ENCODE measurements around the gene OTOG.

The OTOG gene

GRCh38 chr11:17541330-17541885 is 5.7 kb upstream of the OTOG start:
- Histone ChIP-seq H3K27ac (ENCODE audit: low read length) (no peak overlapping the region), H4K20me1 (ENCODE audit: insufficient read depth, low read length) (no peaks in the 10 kb centered on the region), H2AFZ (ENCODE audit: low read depth, low read length) (no peak overlapping the region), H3K4me3 (ENCODE audit: low read depth in 1 of 2, low read length in 2 of 2) (no peak overlapping the region), H3K9ac (ENCODE audit: low read depth, low read length) (no peak overlapping the region), H3K36me3 (ENCODE audit: insufficient read depth, low read length) (no peaks in the 10 kb centered on the region), H3K4me1 (ENCODE audit: insufficient read depth, low read length) (no peaks in the 10 kb centered on the region), H3K27me3 (ENCODE audit: insufficient read depth, low read length, poor library complexity) (peaks cover 18% of the 10 kb centered on the region), H3K9me3 (ENCODE audit: insufficient read depth, low read length, severe bottlenecking) (no peaks in the 10 kb centered on the region), H3K4me2 (ENCODE audit: insufficient read depth, low read length) (no peak overlapping the region), H3K79me2 (ENCODE audit: insufficient read depth, low read length) (no peaks in the 10 kb centered on the region)
- TF ChIP-seq EZH2 (IDR thresholded peaks at IDR 0.05; ENCODE audit: borderline replicate concordance, low read depth, low read length, severe bottlenecking) (no peak), CTCF (IDR thresholded peaks at IDR 0.05; ENCODE audit: borderline replicate concordance, extremely low read depth, low read length, poor library complexity, severe bottlenecking) (no peak)
- DNase-seq (no peak), ATAC-seq (ENCODE audit: insufficient read depth, low read depth) (no peak)

DNA sequence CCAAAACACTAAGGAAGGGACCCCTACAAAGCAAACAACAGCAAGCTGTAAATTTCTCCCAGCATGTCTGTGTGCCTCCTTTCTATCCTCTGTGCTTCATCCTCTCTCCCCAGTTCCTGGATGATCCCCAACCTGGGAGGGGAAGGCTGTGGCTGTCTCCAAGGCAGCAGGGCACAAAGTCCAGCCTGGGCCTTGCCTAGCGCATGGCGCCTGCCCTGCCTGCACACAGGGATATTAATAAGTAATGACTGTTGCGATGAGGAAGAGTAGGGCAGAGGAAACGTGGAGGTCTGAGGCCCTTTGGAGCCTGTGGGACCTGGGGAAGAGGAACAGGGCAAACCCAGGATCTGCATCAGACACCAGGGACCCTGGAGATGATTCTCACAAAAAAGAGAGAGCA is 4.8 kb upstream of the OTOG start:
- H3K79me2 ChIP-seq (ENCODE audit: insufficient read depth, low read length) = no peaks in the 10 kb centered on the region
- no peak for ATAC-seq (ENCODE audit: insufficient read depth, low read depth)
- TF ChIP-seq CTCF (IDR thresholded peaks at IDR 0.05; ENCODE audit: borderline replicate concordance, extremely low read depth, low read length, poor library complexity, severe bottlenecking) (no peak), EZH2 (IDR thresholded peaks at IDR 0.05; ENCODE audit: borderline replicate concordance, low read depth, low read length, severe bottlenecking) (no peak)
- H3K4me1 ChIP-seq (ENCODE audit: insufficient read depth, low read length) = no peaks in the 10 kb centered on the region
- H3K4me2 ChIP-seq (ENCODE audit: insufficient read depth, low read length) = no peak overlapping the region
- H3K4me3 ChIP-seq (ENCODE audit: low read depth in 1 of 2, low read length in 2 of 2) = no peak overlapping the region
- H3K27ac ChIP-seq (ENCODE audit: low read length) = no peak overlapping the region
- H4K20me1 ChIP-seq (ENCODE audit: insufficient read depth, low read length) = no peaks in the 10 kb centered on the region
- DNase-seq = no peak
- no peaks in the 10 kb centered on the region for H3K9me3 ChIP-seq (ENCODE audit: insufficient read depth, low read length, severe bottlenecking)
- no peak overlapping the region for H2AFZ ChIP-seq (ENCODE audit: low read depth, low read length)
- peaks cover 16% of the 10 kb centered on the region for H3K27me3 ChIP-seq (ENCODE audit: insufficient read depth, low read length, poor library complexity)
- no peaks in the 10 kb centered on the region for H3K36me3 ChIP-seq (ENCODE audit: insufficient read depth, low read length)
- no peak overlapping the region for H3K9ac ChIP-seq (ENCODE audit: low read depth, low read length)

DNA sequence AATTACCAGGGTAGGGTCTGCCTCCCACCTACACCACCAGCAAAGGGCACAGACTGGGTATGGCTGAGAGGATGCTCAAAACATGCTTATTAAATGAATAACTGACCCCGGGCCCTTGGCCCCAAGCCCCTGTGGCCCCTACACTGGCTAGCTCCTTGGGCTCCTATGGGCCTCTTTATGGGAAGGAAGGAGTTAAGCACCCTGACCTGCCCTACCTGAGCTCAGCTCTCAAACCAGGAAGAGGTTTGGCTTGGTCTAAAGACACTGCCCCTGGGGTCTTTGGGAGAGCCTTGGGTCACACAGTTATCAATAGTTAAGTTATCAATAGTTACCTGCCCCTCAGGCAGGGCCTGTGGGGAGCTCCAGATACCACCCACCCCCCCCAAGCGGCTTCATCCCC is 4.0 kb upstream of the OTOG start:
- H3K27ac ChIP-seq (ENCODE audit: low read length) = no peak overlapping the region
- DNase-seq (no peak), ATAC-seq (ENCODE audit: insufficient read depth, low read depth) (no peak)
- no peaks in the 10 kb centered on the region for H3K4me1 ChIP-seq (ENCODE audit: insufficient read depth, low read length)
- H3K9me3 ChIP-seq (ENCODE audit: insufficient read depth, low read length, severe bottlenecking) = no peaks in the 10 kb centered on the region
- no peaks in the 10 kb centered on the region for H4K20me1 ChIP-seq (ENCODE audit: insufficient read depth, low read length)
- H3K4me2 ChIP-seq (ENCODE audit: insufficient read depth, low read length) = no peak overlapping the region
- TF ChIP-seq CTCF (IDR thresholded peaks at IDR 0.05; ENCODE audit: borderline replicate concordance, extremely low read depth, low read length, poor library complexity, severe bottlenecking) = no peak
- no peak for TF ChIP-seq EZH2 (IDR thresholded peaks at IDR 0.05; ENCODE audit: borderline replicate concordance, low read depth, low read length, severe bottlenecking)
- no peak overlapping the region for H2AFZ ChIP-seq (ENCODE audit: low read depth, low read length)
- H3K9ac ChIP-seq (ENCODE audit: low read depth, low read length) = no peak overlapping the region
- no peaks in the 10 kb centered on the region for H3K79me2 ChIP-seq (ENCODE audit: insufficient read depth, low read length)
- H3K27me3 ChIP-seq (ENCODE audit: insufficient read depth, low read length, poor library complexity) = peaks cover 10% of the 10 kb centered on the region
- H3K36me3 ChIP-seq (ENCODE audit: insufficient read depth, low read length) = no peaks in the 10 kb centered on the region
- no peak overlapping the region for H3K4me3 ChIP-seq (ENCODE audit: low read depth in 1 of 2, low read length in 2 of 2)
